Panc1 (cell line): Measurements from ENCODE around the gene SPATA18. TPM values are rescaled to one million over a fixed set of nuclear protein-coding genes. Genes with fewer than 3 reads are reported as not detected.

ENCODE experiments used
- ATAC-seq: fragments of 200-7000 bp; cut with Tn5 transposase; 2 replicates; pipeline ENCODE4 v1.9.1; 2020; ENCODE audit warnings: mild to moderate bottlenecking, moderate library complexity
- BruUV-seq: library from RNA; stranded (reverse); fragments of 400-500 nt; replicated peaks from 2 replicates; lab custom pipeline; 2021; lab: Mats Ljungman, UMichigan
- CTCF ChIA-PET: fragments of 300-600 bp; sonication (Branson Sonifier 250); formaldehyde crosslinking; loops from one replicate; lab custom pipeline; 2022; ENCODE audit warnings: antibody characterized with exemption; lab: Charles Lee
- POLR2A ChIA-PET: fragments of 300-600 bp; sonication (Branson Sonifier 250); formaldehyde crosslinking; loops from one replicate; lab custom pipeline; 2022; ENCODE audit warnings: antibody characterized with exemption; lab: Charles Lee
- DNase-seq: peaks from one replicate; pipeline ENCODE4 v3.0.0-alpha.2; 2010; ENCODE audit warnings: low read depth, low spot score
- H3K27ac ChIP-seq: 2 replicates; pipeline ENCODE4 v1.5.1; 2011; ENCODE audit warnings: mild to moderate bottlenecking, low read length, inconsistent platforms
- H3K27me3 ChIP-seq: fragments of 200-500 bp; sonication (Bioruptor generic); 2 replicates; pipeline ENCODE4 v1.6.0; 2014; ENCODE audit warnings: low read length, inconsistent platforms; ENCODE audit not compliant: control insufficient read depth, insufficient read depth
- H3K36me3 ChIP-seq: fragments of 200-500 bp; sonication (Bioruptor generic); 2 replicates; pipeline ENCODE4 v1.5.1; 2014; ENCODE audit warnings: inconsistent platforms, mild to moderate bottlenecking, low read length, moderate library complexity; ENCODE audit not compliant: control insufficient read depth, insufficient read depth
- H3K4me1 ChIP-seq: 2 replicates; pipeline ENCODE4 v1.5.1; 2011; ENCODE audit warnings: inconsistent platforms, mild to moderate bottlenecking, low read length, moderate library complexity; ENCODE audit not compliant: control insufficient read depth, insufficient read depth
- H3K4me3 ChIP-seq, 2 experiments: 2 replicates each; pipeline ENCODE4 v1.5.1; 2011 to 2012; ENCODE audit warnings: low read depth in 2 of 2, low read length in 2 of 2, mild to moderate bottlenecking in 2 of 2, inconsistent platforms in 1 of 2, moderate library complexity in 1 of 2
- H3K9me3 ChIP-seq: fragments of 200-500 bp; sonication (Bioruptor generic); 2 replicates; pipeline ENCODE4 v1.5.1; 2014; ENCODE audit warnings: low read depth, mild to moderate bottlenecking, inconsistent platforms, low read length, moderate library complexity; ENCODE audit not compliant: control insufficient read depth, insufficient read depth
- CTCF ChIP-seq: fragments of 450-650 bp; IDR thresholded peaks from 2 replicates; pipeline ENCODE4 v1.5.1; 2017; ENCODE audit warnings: mild to moderate bottlenecking
- POLR2AphosphoS5 ChIP-seq: IDR thresholded peaks from 2 replicates; pipeline ENCODE4 v1.6.1; 2012; ENCODE audit warnings: mild to moderate bottlenecking, low read depth, low read length, moderate library complexity
- REST ChIP-seq, 2 experiments: IDR thresholded peaks; 2 replicates each; pipeline ENCODE4 v1.6.1; 2011 to 2012; ENCODE audit warnings: low read depth in 2 of 2, control low read depth in 1 of 2, low read length in 1 of 2, mild to moderate bottlenecking in 1 of 2, moderate library complexity in 1 of 2; ENCODE audit not compliant: insufficient read depth in 1 of 2
- SIN3A ChIP-seq: IDR thresholded peaks from 2 replicates; pipeline ENCODE4 v1.6.1; 2012; ENCODE audit warnings: low read depth, mild to moderate bottlenecking, low read length, moderate library complexity, borderline replicate concordance; ENCODE audit not compliant: insufficient read depth
- TCF7L2 ChIP-seq: IDR thresholded peaks from 2 replicates; pipeline ENCODE4 v1.6.1; 2011; ENCODE audit warnings: mild to moderate bottlenecking, low read depth, low read length, inconsistent platforms
- in situ Hi-C: cut with HindIII; loops from 2 replicates; pipeline ENCODE4 v1.10.0; 2016; ENCODE audit warnings: low sequenced_read_pairs, low pct_unique_long_range_greater_than_20kb
- intact Hi-C: fragments of 100-400 bp; cut with micrococcal nuclease; formaldehyde crosslinking; loops from one replicate; pipeline ENCODE4 v1.10.0; 2022; ENCODE audit not compliant: unreplicated experiment
- total RNA-seq: library from RNA; stranded (reverse); gene quantifications from one replicate; pipeline ENCODE4 v1.2.1, GENCODE V29; 2021; ENCODE audit not compliant: unreplicated experiment

The SPATA18 gene
- total RNA-seq, 1 experiment from 2014 or later, result 0.39 TPM

- H3K36me3 ChIP-seq, result no peaks in the 10 kb centered on the region
- no peak overlapping the region for H3K27ac ChIP-seq
- no peaks in the 10 kb centered on the region for H3K4me1 ChIP-seq
- intact Hi-C loops, result no loop called here
- H3K27me3 ChIP-seq, result peaks cover 2% of the 10 kb centered on the region
- ChIA-PET POLR2A (no interaction called here), CTCF (no interaction called here)
- no peak overlapping the region for H3K4me3 ChIP-seq
- in situ Hi-C loops, result no loop called here
- ATAC-seq (no peak), DNase-seq (no peak)
- no peaks in the 10 kb centered on the region for H3K9me3 ChIP-seq
- BruUV-seq, result no TSS peak
- TF ChIP-seq REST (IDR thresholded peaks at IDR 0.05; ENCODE audit: insufficient read depth in 1 of 2, low read depth in 2 of 2, low read length in 1 of 2), result no peak
- no peak for TF ChIP-seq CTCF
- TF ChIP-seq SIN3A, result no peak
- no peak for TF ChIP-seq TCF7L2
- TF ChIP-seq POLR2AphosphoS5, result no peak
Measured at GRCh38 chr4:52071791-52072546, 20.9 kb downstream of the SPATA18 start.

- POLR2A ChIA-PET, result no interaction called here
- no peak for TF ChIP-seq SIN3A
- no peak for TF ChIP-seq CTCF
- TF ChIP-seq POLR2AphosphoS5, result no peak
- no peak for TF ChIP-seq REST (IDR thresholded peaks at IDR 0.05; ENCODE audit: insufficient read depth in 1 of 2, low read depth in 2 of 2, low read length in 1 of 2)
- no peak for TF ChIP-seq TCF7L2
- intact Hi-C loops (no loop called here), in situ Hi-C loops (no loop called here)
- Histone ChIP-seq H3K27ac (no peak overlapping the region), H3K4me3 (no peak overlapping the region), H3K9me3 (no peaks in the 10 kb centered on the region), H3K27me3 (peaks cover 3% of the 10 kb centered on the region; the same call in 1 of the 2 replicates), H3K36me3 (no peaks in the 10 kb centered on the region), H3K4me1 (no peaks in the 10 kb centered on the region)
- CTCF ChIA-PET, result no interaction called here
- ATAC-seq (no peak), DNase-seq (no peak)
- BruUV-seq, result no TSS peak
Measured at GRCh38 chr4:52076731-52077130, 25.6 kb downstream of the SPATA18 start.
